Natural killer cell (primary cell): Measurements from ENCODE around the gene CXorf58. TPM values are rescaled to one million over a fixed set of nuclear protein-coding genes. Genes with fewer than 3 reads are reported as not detected.
"Not testable (repeated sequence)": the region's sequence is repeated elsewhere in the genome, so short reads cannot be mapped to it uniquely, and the experiment has no call there.

Experiments used
- ATAC-seq, 3 donors: fragments of 150-1000 bp in 2 of 3; fragments of 200-7000 bp in 1 of 3; cut with Tn5 transposase; 1 replicate in 1 of 3; 2 replicates in 2 of 3; pipeline ENCODE4 v1.10.0; 2021; ENCODE audit warnings: mild to moderate bottlenecking in 2 of 3, moderate library complexity in 2 of 3
- DNase-seq, 2 donors: peaks; one replicate each; pipeline versions ENCODE4 v3.0.0 to v3.0.0-alpha.2; 2013 to 2021; ENCODE audit warnings: mixed read lengths in 1 of 2
- H3K27ac ChIP-seq: one replicate; pipeline ENCODE4 v1.5.1; 2013; ENCODE audit warnings: mild to moderate bottlenecking, low read length
- H3K27me3 ChIP-seq: one replicate; pipeline ENCODE4 v1.6.1; 2013; ENCODE audit warnings: low read length; ENCODE audit not compliant: control insufficient read depth, insufficient read depth
- H3K36me3 ChIP-seq: one replicate; pipeline ENCODE4 v1.6.1; 2013; ENCODE audit warnings: low read length; ENCODE audit not compliant: control insufficient read depth, insufficient read depth
- H3K4me1 ChIP-seq: one replicate; pipeline ENCODE4 v1.6.1; 2013; ENCODE audit warnings: low read length; ENCODE audit not compliant: control insufficient read depth, insufficient read depth
- H3K4me3 ChIP-seq: one replicate; pipeline ENCODE4 v1.5.1; 2013; ENCODE audit warnings: low read length
- H3K9me3 ChIP-seq: one replicate; pipeline ENCODE4 v1.6.1; 2013; ENCODE audit warnings: low read length; ENCODE audit not compliant: control insufficient read depth, insufficient read depth
- H3K27ac Mint-ChIP-seq, 2 donors: one replicate each; pipeline ENCODE4 v1.8.0; 2022; ENCODE audit warnings: mild to moderate bottlenecking in 2 of 2, mixed read lengths in 2 of 2, moderate library complexity in 1 of 2
- H3K27me3 Mint-ChIP-seq, 2 donors: one replicate each; pipeline ENCODE4 v1.8.0; 2022; ENCODE audit warnings: low read depth in 2 of 2, mixed read lengths in 2 of 2
- H3K36me3 Mint-ChIP-seq: one replicate; pipeline ENCODE4 v1.8.0; 2022; ENCODE audit warnings: mixed read lengths
- H3K4me1 Mint-ChIP-seq, 2 donors: one replicate each; pipeline ENCODE4 v1.8.0; 2022; ENCODE audit warnings: mixed read lengths in 2 of 2
- H3K4me3 Mint-ChIP-seq: one replicate; pipeline ENCODE4 v1.8.0; 2022; ENCODE audit warnings: mild to moderate bottlenecking, moderate library complexity, mixed read lengths
- H3K9me3 Mint-ChIP-seq, 2 donors: one replicate each; pipeline ENCODE4 v1.8.0; 2022; ENCODE audit warnings: mixed read lengths in 2 of 2
- CTCF ChIP-seq: fragments of 200-600 bp; IDR thresholded peaks from one replicate; pipeline ENCODE4 v1.8.0; 2022; ENCODE audit warnings: antibody characterized with exemption
- WGBS: methylation state at CpG from one replicate; pipeline ENCODE4 v1.1.7; 2013; ENCODE audit warnings: missing lambda C conversion rate; ENCODE audit not compliant: insufficient coverage; 5-methylcytosine and 5-hydroxymethylcytosine counted together
- intact Hi-C: fragments of 100-400 bp; cut with micrococcal nuclease; formaldehyde crosslinking; loops from one replicate; pipeline ENCODE4 v1.14.2; 2022
- total RNA-seq, 4 donors: library from RNA; stranded (reverse); fragments of 120-200 nt in 1 of 4; gene quantifications; one replicate each; pipeline versions ENCODE4 v1.2.3 to v1.2.4, GENCODE V29; 2013 to 2022

Gene CXorf58
- total RNA-seq, 3 donors from 2014 or later (not counting 1 experiment from before 2014, with no cell fraction given): not detected

- no peak overlapping the region for H3K27ac ChIP-seq
- no peaks in the 10 kb centered on the region for H3K9me3 ChIP-seq
- no peak for TF ChIP-seq CTCF
- H3K4me1 ChIP-seq: no peaks in the 10 kb centered on the region
- Mint-ChIP-seq H3K4me1 (peaks cover 8 to 9% of the 10 kb centered on the region in 2 donors), H3K36me3 (no peaks in the 10 kb centered on the region), H3K9me3 (no peaks in the 10 kb centered on the region), H3K4me3 (no peak overlapping the region), H3K27me3 (no peaks in the 10 kb centered on the region), H3K27ac (no peak overlapping the region)
- DNase-seq: no peak
- intact Hi-C loops: no loop called here
- no peak for ATAC-seq
- H3K4me3 ChIP-seq: no peak overlapping the region
- 100% methylated on average over 4 of the region's 4 CpGs for WGBS
- H3K27me3 ChIP-seq: no peaks in the 10 kb centered on the region
- no peaks in the 10 kb centered on the region for H3K36me3 ChIP-seq
Observed at GRCh38 chrX:23890933-23891332, 16.9 kb upstream of the CXorf58 start.

GRCh38 chrX:23894993-23895392, 12.8 kb upstream of the CXorf58 start:
- DNase-seq, H3K36me3 Mint-ChIP-seq, H3K4me1 ChIP-seq, H3K9me3 Mint-ChIP-seq, H3K4me3 ChIP-seq, H3K27me3 Mint-ChIP-seq, H3K4me1 Mint-ChIP-seq, H3K27me3 ChIP-seq, H3K27ac Mint-ChIP-seq, ATAC-seq, intact Hi-C loops, H3K27ac ChIP-seq, H3K4me3 Mint-ChIP-seq, H3K36me3 ChIP-seq, H3K9me3 ChIP-seq: not testable (repeated sequence)
- WGBS: 98% methylated on average over 5 of the region's 6 CpGs

DNA sequence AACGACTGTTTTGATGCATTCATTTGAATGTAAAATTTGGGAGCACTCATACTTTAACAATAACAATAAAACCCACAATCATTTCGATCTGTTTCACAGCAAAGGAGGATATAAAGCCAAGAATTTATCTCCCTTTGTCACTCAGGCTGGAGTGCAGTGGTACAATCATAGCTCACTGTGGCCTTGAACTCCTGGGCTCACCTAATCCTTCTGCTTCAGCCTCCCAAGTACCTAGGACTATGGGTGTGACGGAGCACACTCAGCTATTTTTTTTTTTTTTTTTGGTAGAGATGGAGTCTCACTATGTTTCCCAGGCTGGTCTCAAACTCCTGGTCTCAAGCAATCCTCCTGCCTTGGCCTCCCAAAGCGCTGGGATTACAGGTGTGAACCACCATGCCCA, 11.3 kb upstream of the CXorf58 start:
- H3K4me3 Mint-ChIP-seq, H3K36me3 ChIP-seq, H3K27ac ChIP-seq, H3K4me1 ChIP-seq, ATAC-seq, H3K4me3 ChIP-seq, H3K36me3 Mint-ChIP-seq, DNase-seq, H3K9me3 ChIP-seq, H3K4me1 Mint-ChIP-seq, H3K27ac Mint-ChIP-seq, H3K27me3 Mint-ChIP-seq, H3K9me3 Mint-ChIP-seq, intact Hi-C loops, H3K27me3 ChIP-seq: not testable (repeated sequence)
- 83% methylated on average over 2 of the region's 4 CpGs for WGBS

GRCh38 chrX:23896981-23897380, 10.8 kb upstream of the CXorf58 start:
- H3K9me3 ChIP-seq: no peaks in the 10 kb centered on the region
- peaks cover 2% of the 10 kb centered on the region for H3K4me1 ChIP-seq
- H3K27me3 ChIP-seq: no peaks in the 10 kb centered on the region
- no peak overlapping the region for H3K4me3 Mint-ChIP-seq
- DNase-seq (no peak), ATAC-seq (no peak)
- TF ChIP-seq CTCF: no peak
- H3K27me3 Mint-ChIP-seq: no peaks in the 10 kb centered on the region
- H3K27ac ChIP-seq: no peak overlapping the region
- H3K4me3 ChIP-seq: no peak overlapping the region
- no peaks in the 10 kb centered on the region for H3K9me3 Mint-ChIP-seq
- H3K36me3 ChIP-seq: no peaks in the 10 kb centered on the region
- H3K4me1 Mint-ChIP-seq: no peaks in the 10 kb centered on the region
- no peaks in the 10 kb centered on the region for H3K36me3 Mint-ChIP-seq
- WGBS: no CpG with 5 or more reads among the region's 2 CpGs
- intact Hi-C loops: no loop called here
- no peak overlapping the region for H3K27ac Mint-ChIP-seq
